Loucy (cell line): ENCODE results near the gene CEP104.

Experiments
- H2AFZ ChIP-seq: fragments of 200-600 bp; sonication (generic); 2 replicates; pipeline ENCODE4 v1.6.0; 2016; ENCODE audit warnings: antibody characterized with exemption, mild to moderate bottlenecking, low read length, moderate library complexity
- H3F3A ChIP-seq: fragments of 200-600 bp; 2 replicates; pipeline ENCODE4 v1.6.0; 2016; ENCODE audit warnings: antibody characterized with exemption, low read depth, mild to moderate bottlenecking
- H3K27me3 ChIP-seq: fragments of 200-600 bp; sonication (generic); 2 replicates; pipeline ENCODE4 v1.6.1; 2014; ENCODE audit warnings: low read length, mild to moderate bottlenecking; ENCODE audit not compliant: insufficient read depth, poor library complexity, severe bottlenecking
- H3K36me3 ChIP-seq: fragments of 200-600 bp; sonication (generic); 2 replicates; pipeline ENCODE4 v1.6.1; 2016; ENCODE audit warnings: low read length; ENCODE audit not compliant: insufficient read depth
- H3K4me1 ChIP-seq: fragments of 200-600 bp; sonication (generic); 2 replicates; pipeline ENCODE4 v1.5.1; 2014; ENCODE audit warnings: low read length, mild to moderate bottlenecking; ENCODE audit not compliant: insufficient read depth, poor library complexity, severe bottlenecking
- H3K4me2 ChIP-seq: fragments of 200-600 bp; sonication (generic); 2 replicates; pipeline ENCODE4 v1.6.0; 2014; ENCODE audit warnings: antibody characterized with exemption, low read length, low read depth, mild to moderate bottlenecking; ENCODE audit not compliant: poor library complexity, severe bottlenecking
- H3K4me3 ChIP-seq: fragments of 200-600 bp; sonication (generic); 2 replicates; pipeline ENCODE4 v1.5.1; 2014; ENCODE audit warnings: low read length, mild to moderate bottlenecking, mixed read lengths; ENCODE audit not compliant: poor library complexity, severe bottlenecking
- H3K79me2 ChIP-seq: fragments of 200-600 bp; sonication (generic); 2 replicates; pipeline ENCODE4 v1.6.1; 2014; ENCODE audit warnings: low read length; ENCODE audit not compliant: insufficient read depth
- H3K9ac ChIP-seq: fragments of 200-600 bp; sonication (generic); 2 replicates; pipeline ENCODE4 v1.6.0; 2014; ENCODE audit warnings: mild to moderate bottlenecking, low read depth, low read length, moderate library complexity; ENCODE audit not compliant: poor library complexity, severe bottlenecking
- H3K9me2 ChIP-seq: fragments of 200-600 bp; sonication (generic); replicated peaks from 2 replicates; pipeline ENCODE4 v1.6.1; 2016; ENCODE audit warnings: low read depth, low read length, mixed read lengths
- H3K9me3 ChIP-seq: fragments of 200-600 bp; sonication (generic); 2 replicates; pipeline ENCODE4 v1.6.1; 2014; ENCODE audit warnings: mild to moderate bottlenecking, antibody characterized with exemption, low read length, low read depth; ENCODE audit not compliant: insufficient read depth
- H4K20me1 ChIP-seq: fragments of 200-600 bp; sonication (generic); 2 replicates; pipeline ENCODE4 v1.6.0; 2014; ENCODE audit warnings: antibody characterized with exemption, low read length, mild to moderate bottlenecking; ENCODE audit not compliant: insufficient read depth, poor library complexity, severe bottlenecking
- EZH2phosphoT487 ChIP-seq: fragments of 200-600 bp; IDR thresholded peaks from 2 replicates; pipeline ENCODE4 v1.6.1; 2018; ENCODE audit warnings: antibody characterized with exemption, mild to moderate bottlenecking, moderate library complexity, borderline replicate concordance
- TF ChIP-seq, protein P1 (sequence below): fragments of 200-600 bp; sonication (generic); conservative IDR thresholded peaks from 2 replicates; pipeline ENCODE4 v1.5.1; 2014; ENCODE audit warnings: mild to moderate bottlenecking, antibody characterized with exemption, low read length

CEP104 gene

DNA sequence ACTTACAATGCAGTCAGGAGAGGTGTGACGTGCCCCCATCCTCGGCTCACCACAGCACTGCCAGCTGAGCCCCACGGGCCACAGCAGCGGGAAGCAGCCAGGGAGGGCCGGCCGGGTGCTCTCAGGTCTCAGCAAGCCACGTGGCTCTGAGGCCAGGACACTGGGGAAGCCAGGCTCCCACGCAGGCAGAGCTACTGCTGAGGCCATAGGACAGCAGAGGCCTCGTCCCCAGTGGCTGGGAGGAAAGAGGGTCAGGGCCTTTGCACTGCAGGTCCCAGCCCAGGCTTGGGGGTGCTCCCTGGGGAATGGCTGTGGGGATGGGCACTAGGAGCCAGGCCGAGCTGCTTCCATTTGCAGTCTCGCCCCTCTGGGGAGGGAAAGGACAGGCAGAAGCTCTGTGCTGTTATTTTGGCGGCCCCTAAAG is 66.5 kb downstream of the CEP104 start:
- H3F3A ChIP-seq: no peaks in the 10 kb centered on the region
- peaks cover 39% of the 10 kb centered on the region for H4K20me1 ChIP-seq
- H3K4me1 ChIP-seq: peaks cover 24% of the 10 kb centered on the region
- H3K4me3 ChIP-seq: no peak overlapping the region
- H2AFZ ChIP-seq: no peak overlapping the region
- H3K79me2 ChIP-seq: peaks cover 70% of the 10 kb centered on the region
- H3K4me2 ChIP-seq: no peak overlapping the region
- H3K27me3 ChIP-seq: no peaks in the 10 kb centered on the region
- H3K9me2 ChIP-seq: no peaks in the 10 kb centered on the region
- H3K36me3 ChIP-seq: peaks cover 28% of the 10 kb centered on the region; the same call in 1 of the 2 replicates
- TF ChIP-seq EZH2phosphoT487: no peak
- TF ChIP-seq, protein P1, sequence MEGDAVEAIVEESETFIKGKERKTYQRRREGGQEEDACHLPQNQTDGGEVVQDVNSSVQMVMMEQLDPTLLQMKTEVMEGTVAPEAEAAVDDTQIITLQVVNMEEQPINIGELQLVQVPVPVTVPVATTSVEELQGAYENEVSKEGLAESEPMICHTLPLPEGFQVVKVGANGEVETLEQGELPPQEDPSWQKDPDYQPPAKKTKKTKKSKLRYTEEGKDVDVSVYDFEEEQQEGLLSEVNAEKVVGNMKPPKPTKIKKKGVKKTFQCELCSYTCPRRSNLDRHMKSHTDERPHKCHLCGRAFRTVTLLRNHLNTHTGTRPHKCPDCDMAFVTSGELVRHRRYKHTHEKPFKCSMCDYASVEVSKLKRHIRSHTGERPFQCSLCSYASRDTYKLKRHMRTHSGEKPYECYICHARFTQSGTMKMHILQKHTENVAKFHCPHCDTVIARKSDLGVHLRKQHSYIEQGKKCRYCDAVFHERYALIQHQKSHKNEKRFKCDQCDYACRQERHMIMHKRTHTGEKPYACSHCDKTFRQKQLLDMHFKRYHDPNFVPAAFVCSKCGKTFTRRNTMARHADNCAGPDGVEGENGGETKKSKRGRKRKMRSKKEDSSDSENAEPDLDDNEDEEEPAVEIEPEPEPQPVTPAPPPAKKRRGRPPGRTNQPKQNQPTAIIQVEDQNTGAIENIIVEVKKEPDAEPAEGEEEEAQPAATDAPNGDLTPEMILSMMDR: no peak
- H3K9me3 ChIP-seq: no peaks in the 10 kb centered on the region
- H3K9ac ChIP-seq: no peak overlapping the region

DNA sequence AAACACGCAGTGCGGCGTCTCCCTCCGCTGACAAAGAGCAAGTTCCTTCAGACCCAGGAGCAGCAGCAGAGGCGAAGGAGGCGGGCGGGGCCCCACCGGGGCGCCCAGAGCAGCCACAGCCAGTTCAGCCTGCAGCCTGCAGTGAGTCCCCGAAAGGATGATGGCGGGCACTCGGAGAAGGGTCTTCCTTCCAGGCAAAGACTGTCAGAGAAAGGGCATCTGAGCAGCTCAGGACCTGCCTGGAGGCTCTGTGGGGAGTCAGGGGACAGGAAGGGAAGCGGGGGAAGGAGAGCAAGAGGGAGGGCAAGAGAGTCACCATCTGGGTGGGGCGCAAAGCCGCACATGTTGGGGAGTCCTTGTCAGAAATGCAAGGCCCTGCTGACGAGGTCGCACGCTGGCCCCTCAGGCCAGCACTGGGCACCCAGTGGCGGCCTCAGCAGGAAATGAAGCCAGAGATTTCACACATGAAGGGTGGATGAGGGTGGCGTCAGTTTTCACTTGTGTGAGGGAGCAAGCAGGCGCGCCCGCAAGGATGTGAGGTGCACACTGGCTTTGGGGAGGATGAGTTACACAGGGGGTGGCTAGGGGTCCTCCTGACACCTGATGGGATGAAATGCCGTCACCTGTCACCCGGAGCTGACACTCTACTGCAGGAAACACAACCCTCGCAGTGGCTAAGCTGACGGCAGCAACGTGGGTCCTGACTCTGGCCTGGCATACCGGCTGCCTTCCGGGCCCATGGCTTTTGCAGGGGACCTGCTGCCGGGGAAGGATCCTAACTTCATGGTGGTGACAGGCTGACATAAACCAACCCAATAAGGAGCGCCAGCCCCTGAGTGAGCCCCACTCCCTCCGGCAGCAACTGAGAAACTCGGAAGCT is 67.3 kb downstream of the CEP104 start:
- no peak overlapping the region for H3K4me3 ChIP-seq
- TF ChIP-seq EZH2phosphoT487: no peak
- TF ChIP-seq, protein P1: no peak
- H3F3A ChIP-seq: no peaks in the 10 kb centered on the region
- no peaks in the 10 kb centered on the region for H3K9me2 ChIP-seq
- H4K20me1 ChIP-seq: peaks cover 30% of the 10 kb centered on the region
- no peak overlapping the region for H3K4me2 ChIP-seq
- peaks cover 36% of the 10 kb centered on the region; the same call in 1 of the 2 replicates for H3K36me3 ChIP-seq
- H3K79me2 ChIP-seq: peaks cover 62% of the 10 kb centered on the region
- no peak overlapping the region for H3K9ac ChIP-seq
- H2AFZ ChIP-seq: no peak overlapping the region
- peaks cover 19% of the 10 kb centered on the region for H3K4me1 ChIP-seq
- no peaks in the 10 kb centered on the region for H3K27me3 ChIP-seq
- no peaks in the 10 kb centered on the region for H3K9me3 ChIP-seq

DNA sequence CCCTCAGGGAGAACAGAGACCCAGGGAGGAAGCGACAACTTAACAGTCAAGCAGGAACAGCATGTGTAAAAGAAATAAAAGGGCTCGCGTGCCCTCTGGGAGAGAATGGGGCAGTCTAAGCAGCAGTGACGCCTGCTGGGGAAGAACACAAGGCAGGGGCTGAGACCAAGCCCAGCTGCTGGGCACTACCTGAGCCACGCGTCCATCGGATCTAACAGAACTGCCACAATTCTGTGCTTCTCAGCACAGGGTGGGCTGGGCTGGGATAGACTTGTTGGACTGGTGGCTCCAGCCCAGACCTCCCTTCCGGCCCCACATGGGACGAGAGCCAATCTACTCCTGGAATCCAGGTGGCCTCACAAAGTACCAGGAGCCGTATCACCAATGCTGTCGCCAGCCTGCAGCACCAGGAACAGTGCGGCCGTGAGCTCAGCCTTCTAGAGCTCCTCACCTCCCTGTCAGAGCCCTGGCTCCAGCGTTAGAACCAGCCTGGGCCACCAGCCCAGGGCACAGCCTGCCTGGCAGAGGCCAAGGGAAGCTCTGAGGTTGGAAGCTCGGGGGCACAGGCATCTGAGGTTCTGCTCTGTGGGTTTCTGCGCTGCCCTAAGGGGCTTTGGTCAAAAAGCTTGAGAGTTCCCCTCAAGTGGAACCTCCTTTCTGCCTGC is 68.1 kb downstream of the CEP104 start:
- no peaks in the 10 kb centered on the region for H3K9me2 ChIP-seq
- no peak for TF ChIP-seq EZH2phosphoT487
- TF ChIP-seq, protein P1: no peak
- no peak overlapping the region for H3K4me3 ChIP-seq
- H3K36me3 ChIP-seq: peaks cover 44% of the 10 kb centered on the region; the same call in 1 of the 2 replicates
- H3K4me2 ChIP-seq: no peak overlapping the region
- no peaks in the 10 kb centered on the region for H3K27me3 ChIP-seq
- H3F3A ChIP-seq: no peaks in the 10 kb centered on the region
- H3K4me1 ChIP-seq: peaks cover 13% of the 10 kb centered on the region
- no peaks in the 10 kb centered on the region for H3K9me3 ChIP-seq
- H2AFZ ChIP-seq: no peak overlapping the region
- peaks cover 24% of the 10 kb centered on the region for H4K20me1 ChIP-seq
- H3K9ac ChIP-seq: no peak overlapping the region
- H3K79me2 ChIP-seq: peaks cover 54% of the 10 kb centered on the region
